ENCODE data around the gene ELFN2.

Gene ELFN2

DNA sequence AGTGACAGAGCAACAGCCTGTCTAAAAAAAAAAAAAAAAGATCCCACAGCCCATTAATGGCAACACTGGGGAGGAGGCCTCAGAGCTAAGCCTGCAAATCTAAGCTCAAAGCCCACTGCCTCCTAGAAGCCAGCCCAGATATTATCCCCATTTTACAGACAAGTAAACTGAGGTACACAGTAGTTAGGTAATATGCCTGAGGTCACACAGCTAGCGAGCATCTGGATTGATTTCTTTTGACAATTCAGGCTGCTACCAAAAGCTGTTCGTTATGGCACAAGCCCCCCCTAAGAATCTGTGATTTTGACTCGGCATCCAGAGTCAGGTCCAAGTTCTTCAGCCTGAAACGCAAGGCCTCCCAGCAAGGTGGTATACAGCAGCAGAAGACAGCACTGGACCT, 13.7 kb downstream of the ELFN2 start:
- Histone ChIP-seq H3K36me3 (ENCODE audit: control insufficient read depth, insufficient read depth, low read length) (no peaks in the 10 kb centered on the region), H3K79me2 (ENCODE audit: control insufficient read depth, insufficient read depth, low read length) (no peaks in the 10 kb centered on the region), H2BK5ac (ENCODE audit: low read length) (no peak overlapping the region), H3K27me3 (ENCODE audit: insufficient read depth, low read length, poor library complexity) (no peaks in the 10 kb centered on the region), H3K9ac (ENCODE audit: low read length) (no peak overlapping the region), H3K27ac (ENCODE audit: low read depth, low read length) (no peak overlapping the region), H2AK5ac (ENCODE audit: low read length) (no peak overlapping the region), H3K4me1 (ENCODE audit: control insufficient read depth, low read depth, low read length) (no peaks in the 10 kb centered on the region), H3K56ac (ENCODE audit: low read length) (no peak overlapping the region), H3K4ac (ENCODE audit: low read depth, low read length) (no peak overlapping the region), H2BK120ac (ENCODE audit: low read depth, low read length) (no peak overlapping the region), H3K79me1 (ENCODE audit: low read length) (no peaks in the 10 kb centered on the region), H2BK15ac (replicated peaks; ENCODE audit: low read depth) (no peak overlapping the region), H3K23ac (ENCODE audit: low read length) (no peak overlapping the region), H3K18ac (ENCODE audit: low read length) (no peak overlapping the region), H4K5ac (ENCODE audit: low read length) (no peak overlapping the region), H3K4me3 (ENCODE audit: low read length) (no peak overlapping the region), H3K4me2 (ENCODE audit: low read length) (no peak overlapping the region), H4K8ac (ENCODE audit: low read depth, low read length) (no peak overlapping the region)
- no CpG with 5 or more reads among the region's 4 CpGs for WGBS (ENCODE audit: extremely low coverage, insufficient coverage, low lambda C conversion rate)
- no peak for DNase-seq

DNA sequence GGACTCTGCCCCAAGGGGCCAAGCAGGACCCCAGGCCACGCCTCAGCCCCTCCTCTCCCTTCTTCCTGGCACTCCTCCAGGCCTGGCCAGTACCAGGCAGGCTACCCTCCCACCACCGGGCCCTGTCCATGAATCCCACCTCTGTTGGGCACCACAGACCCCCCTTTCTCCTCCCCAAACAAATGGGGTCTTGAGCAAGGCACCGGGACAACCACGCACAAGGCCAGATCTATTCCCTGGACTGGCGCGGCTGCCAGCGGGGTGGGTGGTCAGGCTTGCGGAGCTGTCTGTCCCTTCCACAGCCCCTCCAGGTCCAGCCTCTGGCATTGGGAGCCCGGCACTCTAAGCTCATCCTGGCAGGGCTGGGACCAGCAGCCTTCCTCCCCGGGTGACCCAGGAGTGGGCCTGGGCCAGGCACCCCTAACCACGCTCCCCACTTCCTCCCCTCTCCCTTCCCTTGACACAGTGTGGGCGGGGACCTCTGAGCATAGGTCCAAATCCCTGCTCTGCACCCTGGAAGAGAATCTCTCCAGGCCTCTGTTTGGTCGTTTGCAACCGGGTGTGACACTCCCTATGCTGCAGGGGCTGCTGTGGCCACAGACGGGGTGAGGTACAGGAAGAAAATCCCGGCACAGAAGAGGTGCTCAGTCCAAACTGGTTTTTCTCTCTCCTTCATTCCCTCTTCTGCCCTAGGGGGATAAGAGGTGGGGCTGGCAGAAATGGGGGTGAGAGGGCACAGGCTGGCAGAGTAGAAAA, 14.6 kb downstream of the ELFN2 start:
- no peak overlapping the region for H2AK5ac ChIP-seq (ENCODE audit: low read length)
- WGBS (ENCODE audit: extremely low coverage, insufficient coverage, low lambda C conversion rate): no CpG with 5 or more reads among the region's 16 CpGs

DNA sequence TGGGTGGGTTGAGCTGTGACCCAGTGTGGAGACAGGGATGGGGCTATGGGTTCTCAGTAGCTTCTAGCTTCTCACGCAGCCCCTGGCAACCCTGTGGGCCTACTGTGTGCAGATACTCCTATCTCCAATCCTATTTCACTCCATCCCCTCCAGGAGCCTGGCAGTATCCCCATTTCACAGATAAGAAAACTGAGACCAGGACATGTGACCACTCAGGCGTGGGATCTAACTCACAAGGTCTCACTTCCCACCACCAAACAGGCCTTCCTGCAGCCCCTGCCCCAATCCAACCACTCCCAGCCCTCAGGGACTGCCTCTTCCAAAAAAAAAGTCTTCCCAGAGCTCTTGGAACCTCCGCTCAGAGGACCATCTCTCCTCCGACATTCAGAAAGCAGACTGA, 15.6 kb downstream of the ELFN2 start:
- WGBS (ENCODE audit: extremely low coverage, insufficient coverage, low lambda C conversion rate): no CpG with 5 or more reads among the region's 4 CpGs

More for the DNA sequence above, 14.6 kb downstream of the ELFN2 start:
- H3K9ac ChIP-seq (ENCODE audit: low read length): no peak overlapping the region
- no peak overlapping the region for H3K56ac ChIP-seq (ENCODE audit: low read length)
- no peak for DNase-seq
- H2BK5ac ChIP-seq (ENCODE audit: low read length): no peak overlapping the region
- no peak overlapping the region for H3K4me2 ChIP-seq (ENCODE audit: low read length)
- H2BK15ac ChIP-seq (replicated peaks; ENCODE audit: low read depth): no peak overlapping the region
- H3K79me2 ChIP-seq (ENCODE audit: control insufficient read depth, insufficient read depth, low read length): no peaks in the 10 kb centered on the region
- no peak overlapping the region for H3K27ac ChIP-seq (ENCODE audit: low read depth, low read length)
- H4K8ac ChIP-seq (ENCODE audit: low read depth, low read length): no peak overlapping the region
- H3K23ac ChIP-seq (ENCODE audit: low read length): no peak overlapping the region
- H3K4me1 ChIP-seq (ENCODE audit: control insufficient read depth, low read depth, low read length): no peaks in the 10 kb centered on the region
- H3K4me3 ChIP-seq (ENCODE audit: low read length): no peak overlapping the region
- no peak overlapping the region for H2BK120ac ChIP-seq (ENCODE audit: low read depth, low read length)
- H3K4ac ChIP-seq (ENCODE audit: low read depth, low read length): no peak overlapping the region
- no peaks in the 10 kb centered on the region for H3K79me1 ChIP-seq (ENCODE audit: low read length)
- no peaks in the 10 kb centered on the region for H3K27me3 ChIP-seq (ENCODE audit: insufficient read depth, low read length, poor library complexity)
- H3K18ac ChIP-seq (ENCODE audit: low read length): no peak overlapping the region
- no peaks in the 10 kb centered on the region for H3K36me3 ChIP-seq (ENCODE audit: control insufficient read depth, insufficient read depth, low read length)
- H4K5ac ChIP-seq (ENCODE audit: low read length): no peak overlapping the region

DNA sequence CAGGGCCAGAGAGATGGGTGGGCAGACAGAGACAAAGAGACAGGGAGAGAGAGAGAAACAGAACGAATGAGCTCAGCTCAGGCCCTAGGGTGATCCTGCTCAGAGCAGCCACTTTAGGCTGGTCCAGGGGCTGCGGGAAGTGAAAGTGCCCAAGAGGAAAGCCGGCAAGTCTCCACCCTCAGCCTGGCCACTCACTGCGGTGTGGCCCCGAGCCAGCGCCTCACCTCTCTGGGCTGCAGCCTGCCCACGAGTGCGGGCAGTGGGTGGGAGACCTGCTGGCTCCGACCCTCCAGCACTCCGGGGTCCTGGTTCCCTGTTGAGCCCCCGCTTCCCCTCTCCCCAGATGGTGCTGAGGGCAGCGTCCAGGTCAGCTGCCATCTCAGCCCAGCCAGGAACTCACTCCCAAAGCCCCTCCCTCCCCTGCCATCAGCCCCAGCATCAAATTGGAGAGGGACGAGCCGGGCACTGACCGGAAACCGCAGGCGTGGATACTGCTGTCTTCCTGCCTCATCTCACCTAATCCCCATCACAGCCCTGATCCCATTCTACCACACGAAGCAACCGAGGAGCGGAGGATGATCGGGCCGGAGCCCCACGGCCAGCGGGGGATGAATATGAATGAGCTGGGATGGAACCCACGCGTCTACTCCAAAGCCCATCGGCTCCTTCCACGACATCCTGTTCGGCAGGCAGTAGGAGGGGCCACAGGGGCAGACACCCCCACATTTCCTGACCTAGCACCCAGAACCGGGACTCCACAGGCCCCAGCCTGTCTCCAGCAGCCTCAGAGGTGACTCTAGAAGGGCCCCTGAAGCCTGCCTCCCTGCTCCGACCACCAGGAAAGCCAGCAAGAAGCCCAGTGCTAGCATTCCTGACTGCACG, 16.9 kb downstream of the ELFN2 start:
- Histone ChIP-seq H3K27ac (ENCODE audit: low read depth, low read length) (no peak overlapping the region), H3K36me3 (ENCODE audit: control insufficient read depth, insufficient read depth, low read length) (no peaks in the 10 kb centered on the region), H4K8ac (ENCODE audit: low read depth, low read length) (no peak overlapping the region), H2AK5ac (ENCODE audit: low read length) (no peak overlapping the region), H3K4ac (ENCODE audit: low read depth, low read length) (no peak overlapping the region), H4K5ac (ENCODE audit: low read length) (no peak overlapping the region), H2BK120ac (ENCODE audit: low read depth, low read length) (no peak overlapping the region), H3K9ac (ENCODE audit: low read length) (no peak overlapping the region), H3K56ac (ENCODE audit: low read length) (no peak overlapping the region), H3K27me3 (ENCODE audit: insufficient read depth, low read length, poor library complexity) (no peaks in the 10 kb centered on the region), H3K4me1 (ENCODE audit: control insufficient read depth, low read depth, low read length) (no peaks in the 10 kb centered on the region), H3K79me2 (ENCODE audit: control insufficient read depth, insufficient read depth, low read length) (no peaks in the 10 kb centered on the region), H3K4me2 (ENCODE audit: low read length) (no peak overlapping the region), H3K79me1 (ENCODE audit: low read length) (no peaks in the 10 kb centered on the region), H3K4me3 (ENCODE audit: low read length) (no peak overlapping the region), H3K23ac (ENCODE audit: low read length) (no peak overlapping the region), H2BK15ac (replicated peaks; ENCODE audit: low read depth) (no peak overlapping the region), H3K18ac (ENCODE audit: low read length) (no peak overlapping the region), H2BK5ac (ENCODE audit: low read length) (no peak overlapping the region)
- no peak for DNase-seq
- no CpG with 5 or more reads among the region's 32 CpGs for WGBS (ENCODE audit: extremely low coverage, insufficient coverage, low lambda C conversion rate)

More for the DNA sequence above, 15.6 kb downstream of the ELFN2 start:
- H3K27ac ChIP-seq (ENCODE audit: low read depth, low read length): no peak overlapping the region
- H2BK5ac ChIP-seq (ENCODE audit: low read length): no peak overlapping the region
- no peak overlapping the region for H2BK120ac ChIP-seq (ENCODE audit: low read depth, low read length)
- H4K8ac ChIP-seq (ENCODE audit: low read depth, low read length): no peak overlapping the region
- H3K18ac ChIP-seq (ENCODE audit: low read length): no peak overlapping the region
- no peaks in the 10 kb centered on the region for H3K4me1 ChIP-seq (ENCODE audit: control insufficient read depth, low read depth, low read length)
- no peaks in the 10 kb centered on the region for H3K36me3 ChIP-seq (ENCODE audit: control insufficient read depth, insufficient read depth, low read length)
- H3K9ac ChIP-seq (ENCODE audit: low read length): no peak overlapping the region
- H3K56ac ChIP-seq (ENCODE audit: low read length): no peak overlapping the region
- H3K4ac ChIP-seq (ENCODE audit: low read depth, low read length): no peak overlapping the region
- no peak overlapping the region for H2AK5ac ChIP-seq (ENCODE audit: low read length)
- H3K23ac ChIP-seq (ENCODE audit: low read length): no peak overlapping the region
- H3K4me2 ChIP-seq (ENCODE audit: low read length): no peak overlapping the region
- no peaks in the 10 kb centered on the region for H3K27me3 ChIP-seq (ENCODE audit: insufficient read depth, low read length, poor library complexity)
- no peak for DNase-seq
- H3K4me3 ChIP-seq (ENCODE audit: low read length): no peak overlapping the region
- no peaks in the 10 kb centered on the region for H3K79me1 ChIP-seq (ENCODE audit: low read length)
- H4K5ac ChIP-seq (ENCODE audit: low read length): no peak overlapping the region
- no peaks in the 10 kb centered on the region for H3K79me2 ChIP-seq (ENCODE audit: control insufficient read depth, insufficient read depth, low read length)
- H2BK15ac ChIP-seq (replicated peaks; ENCODE audit: low read depth): no peak overlapping the region

DNA sequence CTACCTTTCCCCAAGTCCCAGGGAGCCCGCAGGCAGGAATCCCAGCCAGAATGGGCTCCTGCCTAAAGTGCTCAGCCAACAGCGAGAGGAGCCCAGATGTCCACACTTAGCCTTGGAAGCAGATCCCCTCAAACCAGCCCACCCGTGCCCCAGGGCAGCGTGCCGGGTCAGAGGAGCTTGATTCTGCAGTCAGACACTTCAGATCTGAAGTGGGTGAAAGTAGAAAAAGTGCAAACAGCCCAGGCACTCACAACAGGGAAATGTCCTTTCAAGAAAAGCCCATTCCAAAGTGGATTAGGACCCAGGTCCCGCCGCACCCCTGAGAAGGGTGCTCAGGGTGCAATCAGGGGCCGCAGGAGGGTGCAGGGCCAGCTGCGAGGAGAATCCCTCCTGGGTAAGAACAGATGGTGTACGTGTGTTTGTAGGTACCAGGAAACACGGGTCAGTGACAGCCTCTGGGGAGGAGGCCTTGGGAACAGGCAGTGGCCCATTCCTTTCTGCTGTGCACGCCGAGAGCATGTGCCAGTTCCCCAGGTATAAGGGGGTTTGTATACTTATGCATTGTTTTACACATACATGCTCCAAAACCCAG, 17.7 kb downstream of the ELFN2 start:
- Histone ChIP-seq H4K5ac (ENCODE audit: low read length) (no peak overlapping the region), H3K18ac (ENCODE audit: low read length) (no peak overlapping the region), H4K8ac (ENCODE audit: low read depth, low read length) (no peak overlapping the region), H3K4me3 (ENCODE audit: low read length) (no peak overlapping the region), H3K4ac (ENCODE audit: low read depth, low read length) (no peak overlapping the region), H2BK15ac (replicated peaks; ENCODE audit: low read depth) (no peak overlapping the region), H3K36me3 (ENCODE audit: control insufficient read depth, insufficient read depth, low read length) (no peaks in the 10 kb centered on the region), H3K79me2 (ENCODE audit: control insufficient read depth, insufficient read depth, low read length) (no peaks in the 10 kb centered on the region), H3K4me1 (ENCODE audit: control insufficient read depth, low read depth, low read length) (no peaks in the 10 kb centered on the region), H3K79me1 (ENCODE audit: low read length) (no peaks in the 10 kb centered on the region), H3K27me3 (ENCODE audit: insufficient read depth, low read length, poor library complexity) (no peaks in the 10 kb centered on the region), H2BK120ac (ENCODE audit: low read depth, low read length) (no peak overlapping the region), H2BK5ac (ENCODE audit: low read length) (no peak overlapping the region), H3K23ac (ENCODE audit: low read length) (no peak overlapping the region), H3K4me2 (ENCODE audit: low read length) (no peak overlapping the region), H3K27ac (ENCODE audit: low read depth, low read length) (no peak overlapping the region), H3K56ac (ENCODE audit: low read length) (no peak overlapping the region), H2AK5ac (ENCODE audit: low read length) (no peak overlapping the region), H3K9ac (ENCODE audit: low read length) (no peak overlapping the region)
- no peak for DNase-seq
- WGBS (ENCODE audit: extremely low coverage, insufficient coverage, low lambda C conversion rate): no CpG with 5 or more reads among the region's 13 CpGs
